GM18873 (cell line): ENCODE data around the gene HECA.
"Not testable (repeated sequence)": the region's sequence is repeated elsewhere in the genome, so short reads cannot be mapped to it uniquely, and the experiment has no call there.

ENCODE experiments used
- ATAC-seq: cut with Tn5 transposase; IDR thresholded peaks from one replicate; pipeline ENCODE4 v1.9.1; 2021; ENCODE audit warnings: mild to moderate bottlenecking, moderate library complexity, moderate number of reproducible peaks; ENCODE audit not compliant: unreplicated experiment, low FRiP score

Gene HECA, protein sequence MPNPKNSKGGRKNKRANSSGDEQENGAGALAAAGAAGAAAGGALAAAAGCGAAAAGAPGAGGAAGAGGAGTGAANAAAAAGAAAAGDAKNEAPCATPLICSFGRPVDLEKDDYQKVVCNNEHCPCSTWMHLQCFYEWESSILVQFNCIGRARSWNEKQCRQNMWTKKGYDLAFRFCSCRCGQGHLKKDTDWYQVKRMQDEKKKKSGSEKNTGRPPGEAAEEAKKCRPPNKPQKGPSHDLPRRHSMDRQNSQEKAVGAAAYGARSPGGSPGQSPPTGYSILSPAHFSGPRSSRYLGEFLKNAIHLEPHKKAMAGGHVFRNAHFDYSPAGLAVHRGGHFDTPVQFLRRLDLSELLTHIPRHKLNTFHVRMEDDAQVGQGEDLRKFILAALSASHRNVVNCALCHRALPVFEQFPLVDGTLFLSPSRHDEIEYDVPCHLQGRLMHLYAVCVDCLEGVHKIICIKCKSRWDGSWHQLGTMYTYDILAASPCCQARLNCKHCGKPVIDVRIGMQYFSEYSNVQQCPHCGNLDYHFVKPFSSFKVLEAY

DNA sequence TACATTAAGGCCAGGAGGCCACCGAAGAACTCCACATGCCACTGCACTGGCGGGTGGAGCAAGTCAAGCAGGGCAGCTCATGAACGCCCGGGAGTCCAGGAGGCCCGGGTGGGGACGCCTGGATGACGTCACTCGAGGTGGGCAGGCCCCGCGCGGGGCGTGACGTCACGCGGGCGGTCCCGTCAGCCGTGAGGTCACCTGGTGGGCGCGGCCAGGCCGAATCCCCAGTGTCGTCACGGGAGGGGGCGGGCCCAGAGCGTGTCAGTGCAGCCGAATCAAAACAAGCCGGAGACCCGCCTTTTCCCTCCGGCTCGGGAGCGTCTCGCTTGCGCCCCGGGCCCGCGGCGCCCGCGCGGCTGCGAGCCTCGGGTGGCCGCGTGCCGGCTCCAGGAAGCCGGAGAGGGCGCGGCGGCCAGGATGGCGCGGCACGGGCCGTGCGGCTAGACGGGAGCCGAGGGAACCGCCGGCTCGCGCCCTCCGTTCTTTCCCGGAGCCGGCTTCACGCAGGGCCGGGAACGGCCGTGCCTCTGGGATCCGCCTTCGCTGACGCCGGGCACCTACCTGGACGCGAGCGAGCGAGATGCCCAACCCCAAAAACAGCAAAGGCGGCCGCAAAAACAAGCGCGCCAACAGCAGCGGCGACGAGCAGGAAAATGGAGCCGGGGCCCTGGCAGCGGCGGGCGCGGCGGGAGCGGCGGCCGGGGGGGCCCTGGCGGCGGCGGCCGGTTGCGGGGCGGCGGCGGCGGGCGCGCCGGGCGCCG lies at the start of gene HECA:
Gene HECA, plus strand, starts transcription at position 264 of the 761 bp plus-strand sequence. Its CDS starts 317 bp downstream, at position 581.
- peak; percentile 70 for ATAC-seq

DNA sequence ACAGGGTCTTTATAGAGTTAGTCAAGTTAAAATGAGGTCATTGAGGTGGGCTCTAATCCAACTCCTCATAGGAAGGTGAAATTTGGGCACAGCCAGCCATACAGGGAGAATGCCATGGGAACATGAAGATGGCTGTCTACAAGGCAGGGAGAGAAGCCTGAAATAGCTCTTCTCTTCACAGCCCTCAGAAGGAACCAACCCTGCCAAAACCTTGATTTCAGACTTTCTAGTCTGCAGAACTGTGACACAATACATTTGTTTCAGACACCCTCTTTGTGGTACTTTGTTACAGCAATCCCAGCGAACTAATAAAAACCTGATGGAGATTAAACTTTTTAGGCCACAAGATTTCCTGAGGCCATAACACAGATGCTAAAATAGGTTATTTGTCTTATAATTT lies 43.1 kb upstream of the HECA start:
- ATAC-seq, result no peak

DNA sequence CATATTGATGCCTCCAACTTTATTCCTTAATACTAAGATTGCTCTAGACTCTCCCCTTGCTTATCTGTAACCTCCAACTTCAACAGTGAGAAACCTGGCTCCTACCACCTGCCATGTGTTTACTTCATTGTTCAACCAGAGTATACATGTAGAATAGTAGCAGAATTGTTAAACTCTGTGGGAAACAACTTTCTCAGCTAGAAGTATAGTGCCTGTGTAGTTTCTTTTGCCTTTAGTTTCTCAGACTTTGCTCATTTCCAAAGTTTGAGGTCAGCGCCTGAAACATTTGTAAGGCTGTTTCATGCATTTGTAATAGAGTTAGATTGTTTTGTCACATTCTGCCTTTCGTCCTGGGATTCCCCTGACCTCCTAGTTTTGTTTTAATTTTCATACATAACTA lies 34.9 kb upstream of the HECA start:
- ATAC-seq, result peak; percentile 94

DNA sequence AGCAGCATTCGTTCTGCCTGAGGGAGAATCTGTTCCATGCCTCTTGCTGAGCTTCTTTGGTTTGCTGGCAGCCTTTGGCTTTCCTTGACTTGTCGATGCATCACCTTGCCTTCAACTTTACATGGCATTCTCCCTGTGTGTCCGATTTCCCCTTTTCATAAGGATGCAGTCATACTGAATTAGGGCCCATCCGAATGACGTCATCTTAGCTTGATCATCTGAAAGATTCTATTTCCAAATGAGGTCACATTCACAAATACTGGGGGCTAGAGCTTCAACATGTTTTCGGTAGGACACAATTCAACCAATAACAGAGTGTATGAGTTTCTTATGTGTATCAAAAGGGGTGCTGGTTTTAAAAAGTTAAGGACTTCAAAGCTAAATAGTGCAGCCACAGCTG lies 27.8 kb upstream of the HECA start:
- no peak for ATAC-seq

DNA sequence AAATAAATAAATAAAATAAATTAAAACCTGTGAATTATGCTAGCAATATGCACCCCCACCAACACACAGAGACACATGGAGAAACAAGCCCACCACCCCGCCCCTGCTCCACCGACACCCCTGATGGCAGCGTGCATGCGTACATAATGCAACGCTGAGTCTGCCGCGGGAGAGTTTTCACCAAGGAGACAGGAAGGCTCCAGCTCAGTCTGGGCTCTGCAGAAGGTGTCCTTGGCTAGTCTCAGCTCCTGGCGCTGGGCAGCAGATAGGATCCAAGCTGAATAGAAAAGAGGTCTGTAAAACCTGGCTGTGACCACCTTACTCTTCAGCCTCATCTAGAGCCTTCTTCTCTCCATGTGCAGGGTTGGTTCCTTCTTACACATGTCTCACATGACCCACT lies 26.5 kb upstream of the HECA start:
- no peak for ATAC-seq

DNA sequence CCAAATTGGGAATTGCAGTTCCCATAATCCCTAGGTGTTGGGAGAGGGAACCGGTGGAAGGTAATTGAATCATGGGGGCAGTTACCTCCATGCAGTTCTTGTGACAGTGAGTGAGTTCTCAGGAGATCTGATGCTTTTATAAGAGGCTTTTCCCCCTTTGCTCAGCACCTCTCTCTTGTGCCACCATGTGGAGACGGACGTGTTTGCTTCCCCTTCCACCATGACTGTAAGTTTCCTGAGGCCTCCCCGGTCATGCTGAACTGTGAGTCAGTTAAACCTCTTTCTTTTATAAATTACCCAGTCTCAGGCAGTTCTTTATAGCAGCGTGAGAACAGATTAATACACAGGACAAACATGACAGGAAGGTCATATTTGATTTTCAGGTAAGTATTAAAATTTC lies 25.3 kb upstream of the HECA start:
- no peak for ATAC-seq

DNA sequence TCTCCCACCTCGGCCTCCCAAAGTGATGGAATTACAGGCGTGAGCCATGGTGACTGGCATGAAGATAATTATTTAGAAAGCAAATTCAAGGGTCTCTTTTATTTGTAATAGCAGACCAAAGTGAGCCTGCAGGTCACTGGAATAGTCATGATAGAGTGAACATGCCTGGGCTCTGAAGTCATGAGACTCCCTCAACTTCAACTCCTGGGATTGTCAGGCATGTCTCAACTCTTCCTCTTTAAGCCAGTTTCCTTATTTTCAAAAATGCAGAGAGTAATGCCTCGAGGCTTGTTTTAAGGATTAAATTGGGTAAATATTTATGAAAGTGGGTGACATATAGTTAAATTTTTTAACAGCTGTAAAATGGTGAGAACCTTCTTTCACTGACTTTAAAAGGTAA lies 22.7 kb upstream of the HECA start:
- ATAC-seq, result no peak

DNA sequence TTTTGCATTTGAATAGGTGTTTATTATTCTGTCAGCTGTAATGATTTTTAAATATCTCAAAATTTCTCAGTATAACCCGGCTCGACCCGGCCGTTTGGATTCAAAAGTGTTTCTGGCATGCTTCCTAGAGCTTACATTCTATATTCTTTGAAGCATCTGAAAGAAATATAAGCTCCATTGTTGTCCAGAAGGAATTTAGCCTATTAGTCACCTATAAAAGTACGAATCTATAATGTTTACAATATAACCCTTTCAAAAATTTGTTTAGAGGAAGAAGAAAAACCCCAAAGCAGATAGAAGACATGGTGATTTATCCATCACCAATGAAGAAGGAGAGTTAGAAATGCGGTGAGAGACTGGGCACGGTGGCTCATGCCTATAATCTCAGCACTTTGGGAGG lies 22.3 kb upstream of the HECA start:
- no peak for ATAC-seq

DNA sequence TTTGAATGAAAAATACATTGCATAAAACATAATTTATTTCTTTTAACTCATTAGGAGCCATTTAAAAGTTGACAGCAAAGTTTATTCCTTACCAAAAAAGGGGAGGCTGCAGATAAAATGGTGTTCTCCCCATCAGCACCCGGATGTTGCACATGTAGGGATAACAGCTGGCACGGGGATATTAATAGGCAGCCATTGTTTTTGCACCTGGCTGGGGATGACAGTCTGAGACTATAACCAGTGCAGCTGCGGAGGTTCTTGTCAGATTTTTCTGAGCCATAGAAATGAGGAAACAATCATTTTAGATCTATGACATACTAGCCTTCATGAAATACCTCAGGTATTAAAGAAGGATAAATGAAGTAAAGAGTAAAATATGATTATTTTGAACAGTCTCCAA lies 20.1 kb upstream of the HECA start:
- ATAC-seq, result no peak

DNA sequence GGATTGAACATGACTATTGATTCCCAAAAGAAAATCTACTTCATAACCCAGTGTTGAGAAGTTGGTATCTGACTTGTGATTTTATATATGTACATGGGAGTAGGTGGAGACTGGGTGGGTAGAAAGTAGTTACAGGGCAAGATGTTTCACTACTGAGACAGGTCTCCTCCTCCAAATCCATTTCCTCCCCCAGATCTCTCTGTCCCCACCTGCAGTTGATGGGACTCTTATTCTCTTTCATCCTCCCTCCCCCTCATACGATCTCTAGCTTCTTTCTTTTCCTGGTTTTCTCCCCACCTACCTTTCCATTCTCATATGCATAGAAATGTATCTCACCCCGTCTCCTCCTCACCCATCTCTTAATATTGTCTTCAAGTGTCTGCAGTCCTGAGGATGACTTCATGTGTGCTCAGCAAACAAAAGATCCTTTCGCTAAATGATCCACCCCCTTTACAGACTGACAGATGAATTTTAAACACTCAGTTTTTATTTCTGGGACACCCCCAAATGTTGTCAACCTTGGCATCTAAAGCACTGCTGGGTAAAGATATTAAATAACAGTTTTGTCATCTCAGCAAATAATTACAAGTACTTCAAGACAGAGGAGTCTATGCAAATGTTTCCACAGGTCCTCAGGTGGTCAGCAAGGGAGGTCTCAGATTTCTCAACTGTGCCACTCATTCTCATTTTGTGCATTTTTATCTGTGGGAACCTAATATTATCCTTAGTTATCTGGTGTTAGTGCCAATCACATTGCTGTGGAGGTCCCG lies 18.7 kb upstream of the HECA start:
- no peak for ATAC-seq

DNA sequence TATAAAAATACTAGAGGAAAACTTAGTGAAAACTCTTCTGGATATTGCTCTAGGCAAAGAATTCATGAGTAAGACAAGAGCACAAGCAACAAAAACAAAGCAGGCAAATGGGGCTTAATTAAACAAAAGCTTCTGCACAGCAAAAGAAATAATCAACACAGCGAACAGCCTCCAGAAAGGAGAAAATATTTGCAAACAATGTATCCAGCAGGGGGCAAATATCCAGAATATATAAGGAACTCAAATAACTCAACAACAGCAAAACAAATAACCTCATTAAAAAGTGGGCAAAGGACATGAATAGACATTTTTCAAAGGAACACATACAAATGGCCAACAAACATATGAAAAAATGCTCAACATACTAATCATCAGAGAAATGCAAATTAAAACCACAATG lies 17.1 kb upstream of the HECA start:
- no peak for ATAC-seq

DNA sequence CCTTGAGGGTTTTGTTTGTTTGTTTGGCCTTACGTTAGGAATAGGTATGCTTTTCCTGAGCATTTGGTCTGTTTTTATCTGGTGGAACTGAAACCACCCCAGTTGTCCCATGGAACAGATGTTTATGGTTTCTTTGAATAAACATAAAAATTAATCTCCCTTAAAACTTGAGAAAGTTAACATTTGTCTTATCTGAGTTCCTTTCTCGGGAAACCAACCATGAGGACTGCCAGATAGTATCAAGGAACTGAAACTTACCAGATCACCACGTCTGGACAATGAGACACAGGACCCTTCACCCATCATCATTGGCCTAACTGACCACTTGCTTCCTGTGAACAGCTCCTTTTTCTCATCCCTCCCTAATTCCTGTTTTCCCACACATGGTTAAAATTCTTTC lies 15.3 kb upstream of the HECA start:
- ATAC-seq, result no peak

DNA sequence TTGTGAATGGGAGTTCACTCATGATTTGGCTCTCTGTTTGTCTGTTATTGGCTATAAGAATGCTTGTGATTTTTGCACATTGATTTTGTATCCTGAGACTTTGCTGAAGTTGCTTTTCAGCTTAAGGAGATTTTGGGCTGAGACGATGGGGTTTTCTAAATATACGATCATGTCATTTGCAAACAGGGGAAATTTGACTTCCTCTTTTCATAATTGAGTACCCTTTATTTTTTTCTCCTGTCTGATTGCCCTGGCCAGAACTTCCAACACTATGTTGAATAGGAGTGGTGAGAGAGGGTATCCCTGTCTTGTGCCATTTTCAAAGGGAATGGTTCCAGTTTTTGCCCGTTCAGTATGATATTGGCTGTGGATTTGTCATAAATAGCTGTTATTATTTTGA lies 12.1 kb upstream of the HECA start:
- not testable (repeated sequence) for ATAC-seq

DNA sequence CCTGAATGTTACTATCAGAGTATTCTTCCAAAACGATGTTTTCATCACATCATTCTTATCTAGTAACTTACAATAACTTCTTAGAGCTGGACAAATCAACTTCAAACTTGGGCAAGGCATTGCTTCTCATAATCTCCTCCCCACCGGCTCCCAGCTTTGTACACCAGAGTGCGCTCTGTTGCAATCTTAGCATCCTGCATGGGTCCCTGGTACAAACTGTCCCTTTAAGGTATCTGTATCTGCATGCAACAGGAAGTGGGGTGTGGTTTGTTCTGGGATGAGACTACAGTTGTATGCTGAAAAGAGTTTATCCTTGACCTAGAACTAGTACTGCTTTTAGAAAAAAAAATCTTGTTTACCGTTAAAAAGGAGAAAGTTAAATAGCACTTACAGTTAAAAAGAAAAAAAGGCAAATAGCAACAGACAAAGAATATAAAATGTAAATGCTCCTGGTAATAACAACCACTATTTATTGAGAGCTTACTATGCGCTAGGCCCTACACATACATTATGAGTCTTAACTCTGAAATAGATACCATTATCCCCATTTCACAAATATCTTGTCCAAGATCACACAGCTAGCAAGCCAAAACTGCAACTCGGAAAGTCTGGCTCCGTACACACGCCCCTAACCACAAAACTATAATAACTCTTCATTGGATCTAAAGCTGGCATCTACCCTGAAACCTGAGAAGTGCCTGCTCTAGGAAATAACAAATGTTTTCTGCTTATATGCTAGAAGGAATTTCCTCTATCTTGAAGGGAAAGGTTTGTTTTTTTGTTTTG lies 9.8 kb upstream of the HECA start:
- ATAC-seq, result peak; percentile 100

DNA sequence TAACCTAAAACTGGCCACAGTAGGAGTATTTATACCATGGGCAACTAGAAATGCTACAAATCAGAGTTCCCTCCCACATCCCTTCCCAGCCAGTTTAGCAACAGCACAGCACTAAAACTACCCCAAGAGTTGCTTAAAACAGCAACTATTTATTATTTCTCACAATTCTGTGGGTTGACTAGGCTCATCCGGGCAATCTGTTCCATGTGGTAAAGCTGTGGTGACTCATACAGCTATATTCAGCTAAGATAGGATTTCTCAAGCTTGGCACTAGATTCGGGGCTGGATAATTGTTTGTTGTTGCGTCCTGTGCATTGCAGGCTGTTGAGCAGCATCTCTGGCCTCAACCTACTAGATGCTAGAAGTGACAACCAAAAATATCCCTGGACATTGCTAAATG lies 8.6 kb upstream of the HECA start:
- ATAC-seq, result no peak

DNA sequence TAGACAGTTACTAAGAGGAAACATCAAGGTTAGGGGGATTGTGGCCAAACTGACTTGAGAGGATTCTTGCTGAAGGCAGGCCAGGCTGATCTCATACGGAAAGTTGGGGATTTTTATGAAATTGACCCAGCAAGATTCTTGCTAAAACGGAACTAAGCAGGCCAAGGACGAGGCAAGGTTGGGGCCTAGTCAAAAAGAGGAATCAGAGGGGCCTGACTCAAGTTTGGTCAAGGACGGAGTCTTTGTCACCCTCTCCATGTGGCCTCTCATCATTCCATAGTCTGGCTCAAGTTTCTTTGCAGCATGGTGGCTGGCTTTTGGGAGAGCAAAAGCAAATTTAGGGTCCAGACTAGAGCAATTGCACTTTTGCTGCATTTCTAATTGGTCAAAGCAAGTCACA lies 7.9 kb upstream of the HECA start:
- no peak for ATAC-seq

DNA sequence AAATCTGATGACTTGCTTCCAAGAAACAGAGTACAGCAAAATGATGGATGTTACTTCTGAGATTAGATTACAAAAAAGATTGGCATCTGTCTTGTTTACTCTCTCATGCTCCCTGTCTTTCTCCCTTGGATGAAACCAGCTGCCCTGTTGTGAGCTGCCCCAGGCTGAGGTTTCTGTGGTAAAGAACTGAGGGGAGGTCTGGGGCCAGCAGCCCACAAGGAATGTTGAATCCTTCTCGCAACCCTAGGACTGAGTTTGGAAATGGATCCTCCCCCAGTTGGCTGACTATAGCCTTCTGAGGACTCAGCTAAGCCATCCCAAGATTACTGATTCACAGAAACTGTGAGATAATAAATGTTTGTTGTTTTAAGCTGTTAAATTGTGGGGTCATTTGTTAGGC lies 5.6 kb upstream of the HECA start:
- no peak for ATAC-seq

DNA sequence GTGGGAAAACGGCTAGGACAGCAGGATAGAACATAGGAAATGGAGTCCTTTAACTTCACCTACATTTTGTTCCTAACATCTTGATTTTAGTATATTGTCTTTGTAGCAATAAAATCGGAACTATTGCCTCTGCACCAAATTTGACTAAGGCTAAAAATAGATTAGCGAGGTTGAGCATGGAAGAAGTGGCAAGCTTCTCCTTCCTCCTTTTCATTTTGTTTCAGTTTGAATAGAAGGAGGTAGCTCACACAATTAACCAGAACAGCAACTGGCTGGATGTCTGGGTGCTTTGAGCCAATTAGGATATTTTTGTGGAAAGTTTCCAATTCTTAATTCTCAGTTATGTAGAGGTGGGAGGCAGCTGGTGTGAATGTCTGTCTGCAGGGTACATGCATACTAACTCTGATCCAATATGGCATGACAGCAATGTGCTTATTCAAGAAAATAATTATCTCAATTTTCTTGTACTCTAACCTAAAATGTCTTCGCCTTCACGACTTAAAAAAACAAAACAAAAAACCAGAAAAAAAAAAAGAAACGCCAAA lies 3.1 kb upstream of the HECA start:
- no peak for ATAC-seq

DNA sequence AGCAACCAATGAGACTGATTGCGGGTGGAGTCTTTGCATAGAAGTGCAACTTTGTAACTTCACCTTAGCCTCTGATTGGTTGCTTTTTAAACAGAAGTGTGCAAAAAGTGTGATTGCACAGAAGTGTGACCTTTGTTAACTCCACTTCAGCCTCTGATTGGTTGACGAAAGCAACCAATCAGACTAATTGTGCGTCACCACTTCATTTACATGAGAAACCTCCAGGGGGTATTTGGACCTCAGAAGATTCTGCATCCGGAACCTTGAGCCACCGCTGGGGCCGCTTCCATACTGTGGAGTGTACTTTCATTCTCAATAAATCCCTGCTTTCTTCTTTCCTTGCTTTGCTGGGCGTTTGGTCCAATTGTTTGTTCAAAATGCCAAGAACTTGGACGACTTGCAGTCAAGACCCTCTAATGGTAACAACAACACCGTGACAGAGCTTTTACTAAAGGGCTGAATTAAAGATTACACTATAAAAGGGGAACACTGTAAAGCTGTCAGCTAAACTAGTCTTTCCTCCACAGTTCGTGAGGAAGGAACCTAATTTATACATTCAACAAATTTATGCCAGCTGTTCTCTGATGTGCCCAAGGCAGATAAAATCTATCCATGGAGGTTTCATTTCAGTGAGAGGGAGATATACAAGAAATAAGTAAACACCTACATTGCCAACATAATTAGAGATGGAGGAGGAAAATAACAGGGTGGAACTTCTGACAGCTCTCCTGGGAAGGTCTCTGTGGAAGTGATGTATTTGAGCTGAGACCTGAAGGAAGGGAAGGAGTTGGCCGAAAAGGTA lies 1.4 kb upstream of the HECA start:
- ATAC-seq, result peak; percentile 45
